ENCODE results near the gene SERPINB8. TPM values are rescaled to one million over a fixed set of nuclear protein-coding genes. Genes with fewer than 3 reads are reported as not detected.
"Not testable (repeated sequence)": the region's sequence is repeated elsewhere in the genome, so short reads cannot be mapped to it uniquely, and the experiment has no call there.

The SERPINB8 gene
- total and polyA plus RNA-seq, 4 donors: 11.5 to 34.8 (median 14.9) TPM

DNA sequence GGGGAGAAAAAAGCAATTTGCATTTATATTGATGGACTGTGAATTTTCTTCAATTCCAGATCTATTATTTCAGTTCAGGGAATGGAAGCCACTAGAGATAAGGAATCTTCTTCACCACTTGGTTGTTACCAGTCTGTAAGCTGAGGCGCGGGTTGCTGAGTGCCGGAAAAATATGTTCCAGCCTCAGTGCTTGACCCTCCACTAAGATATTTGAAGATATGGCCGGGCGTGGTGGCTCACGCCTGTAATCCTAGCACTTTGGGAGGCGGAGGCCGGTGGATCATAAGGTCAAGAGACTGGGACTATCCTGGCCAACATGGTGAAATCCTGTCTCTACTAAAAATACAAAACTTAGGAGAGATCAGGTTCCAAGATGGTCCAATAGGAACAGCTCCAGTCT lies 29.9 kb upstream of the SERPINB8 start:
- Histone ChIP-seq H3K9me3 (ENCODE audit: control insufficient read depth, low read length) (no peaks in the 10 kb centered on the region), H3K36me3 (ENCODE audit: control insufficient read depth in 1 of 2, insufficient read depth in 2 of 2, low read length in 1 of 2) (no peaks in the 10 kb centered on the region), H3K27ac (ENCODE audit: low read depth in 1 of 2, low read length in 2 of 2) (no peak overlapping the region), H3K27me3 (ENCODE audit: control insufficient read depth in 1 of 2, insufficient read depth in 2 of 2, low read length in 1 of 2) (no peaks in the 10 kb centered on the region), H3K4me3 (ENCODE audit: low read length in 2 of 2) (no peak overlapping the region), H3K4me1 (ENCODE audit: control insufficient read depth in 1 of 2, insufficient read depth in 2 of 2, low read length in 2 of 2) (no peaks in the 10 kb centered on the region)
- intact Hi-C loops (cut with DNase I): no loop called here
- DNase-seq (no peak), ATAC-seq (ENCODE audit: low FRiP score) (no peak)
- 93 to 94% methylated on average over 8 of the region's 8 CpGs for WGBS, 2 donors

DNA sequence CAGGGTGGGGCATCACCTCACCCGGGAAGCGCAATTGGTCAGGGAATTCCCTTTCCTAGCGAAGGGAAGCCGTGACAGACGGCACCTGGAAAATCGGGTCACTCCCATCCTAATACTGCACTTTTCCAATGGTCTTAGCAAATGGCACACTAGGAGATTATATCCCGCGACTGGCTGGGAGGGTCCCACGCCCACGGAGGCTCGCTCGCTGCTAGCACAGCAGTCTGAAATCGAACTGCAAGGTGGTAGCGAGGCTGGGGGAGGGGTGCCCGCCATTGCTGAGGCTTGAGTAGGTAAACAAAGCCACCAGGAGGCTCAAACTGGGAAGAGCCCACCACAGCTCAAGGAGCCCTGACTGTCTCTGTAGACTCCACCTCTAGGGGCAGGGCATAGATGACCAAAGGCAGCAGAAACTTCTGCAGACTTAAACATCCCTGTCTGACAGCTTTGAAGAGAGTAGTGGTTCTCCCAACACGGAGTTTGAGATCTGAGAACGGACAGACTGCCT lies 29.3 kb upstream of the SERPINB8 start:
- intact Hi-C loops (cut with DNase I); H3K4me1 ChIP-seq (ENCODE audit: control insufficient read depth in 1 of 2, insufficient read depth in 2 of 2, low read length in 2 of 2); H3K27ac ChIP-seq (ENCODE audit: low read depth in 1 of 2, low read length in 2 of 2); H3K4me3 ChIP-seq (ENCODE audit: low read length in 2 of 2); DNase-seq; ATAC-seq (ENCODE audit: low FRiP score); H3K9me3 ChIP-seq (ENCODE audit: control insufficient read depth, low read length); H3K27me3 ChIP-seq (ENCODE audit: control insufficient read depth in 1 of 2, insufficient read depth in 2 of 2, low read length in 1 of 2); H3K36me3 ChIP-seq (ENCODE audit: control insufficient read depth in 1 of 2, insufficient read depth in 2 of 2, low read length in 1 of 2): not testable (repeated sequence)
- WGBS, 2 donors: 82 to 84% methylated on average over 17 of the region's 17 CpGs

GRCh38 chr18:63947051-63947790 lies 22.7 kb upstream of the SERPINB8 start:
- intact Hi-C loops (cut with DNase I): no loop called here
- no peak overlapping the region for H3K27ac ChIP-seq (ENCODE audit: low read depth in 1 of 2, low read length in 2 of 2)
- no peaks in the 10 kb centered on the region for H3K36me3 ChIP-seq (ENCODE audit: control insufficient read depth in 1 of 2, insufficient read depth in 2 of 2, low read length in 1 of 2)
- H3K4me3 ChIP-seq (ENCODE audit: low read length in 2 of 2): no peak overlapping the region
- ATAC-seq (ENCODE audit: low FRiP score): no peak
- no peaks in the 10 kb centered on the region for H3K4me1 ChIP-seq (ENCODE audit: control insufficient read depth in 1 of 2, insufficient read depth in 2 of 2, low read length in 2 of 2)
- DNase-seq: no peak
- no peaks in the 10 kb centered on the region for H3K27me3 ChIP-seq (ENCODE audit: control insufficient read depth in 1 of 2, insufficient read depth in 2 of 2, low read length in 1 of 2)
- no peaks in the 10 kb centered on the region for H3K9me3 ChIP-seq (ENCODE audit: control insufficient read depth, low read length)
- 83 to 94% methylated on average over 3 of the region's 3 CpGs for WGBS, 2 donors

DNA sequence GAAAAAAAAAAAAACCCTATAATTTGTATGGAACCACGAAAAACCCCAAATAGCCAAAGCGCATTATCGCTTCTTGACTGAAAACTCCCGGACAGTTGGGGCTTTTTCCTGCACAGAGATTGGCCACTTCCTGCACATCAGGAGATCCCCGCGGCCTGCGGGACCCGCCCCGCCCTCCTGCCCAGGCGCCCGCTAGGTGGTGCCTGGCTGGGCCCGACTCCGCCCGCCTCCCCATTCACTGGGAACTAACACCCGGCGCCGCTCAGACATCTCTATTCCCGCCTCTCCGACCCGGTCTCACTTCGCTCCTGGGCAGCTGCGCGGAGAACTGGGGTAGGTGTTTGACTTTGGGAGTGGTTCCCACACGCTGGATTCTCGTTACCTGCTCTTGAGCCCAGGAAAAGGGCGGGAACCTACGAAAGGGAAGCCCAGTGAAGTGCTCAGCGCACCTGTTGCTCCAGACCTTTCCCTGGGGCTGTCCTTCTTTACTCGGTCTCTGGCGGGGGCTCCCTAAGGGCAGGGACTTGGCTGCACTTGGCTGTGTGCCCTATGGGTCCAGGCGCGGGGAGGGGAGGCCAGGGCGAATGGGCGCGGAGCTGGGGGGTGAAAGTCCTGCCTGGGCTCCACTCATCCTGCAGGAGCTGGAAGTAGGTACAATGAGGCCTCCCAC lies 20.7 kb upstream of the SERPINB8 start, which contains the start of gene HMSD:
HMSD (plus strand) TSS at position 234 of the 670 bp plus-strand sequence. CDS start 4,155 bp downstream, outside the sequence.
- no peaks in the 10 kb centered on the region for H3K9me3 ChIP-seq (ENCODE audit: control insufficient read depth, low read length)
- DNase-seq (peak; percentile 67 to 87), ATAC-seq (ENCODE audit: low FRiP score) (peak; percentile 64)
- intact Hi-C loops (cut with DNase I): no loop called here
- H3K27ac ChIP-seq (ENCODE audit: low read depth in 1 of 2, low read length in 2 of 2): no peak within 1 kb of the TSS
- peak within 1 kb of the TSS in 1 of 2 donors; percentile 16 for H3K4me3 ChIP-seq (ENCODE audit: low read length in 2 of 2)
- H3K4me1 ChIP-seq (ENCODE audit: control insufficient read depth in 1 of 2, insufficient read depth in 2 of 2, low read length in 2 of 2): no peaks in the 10 kb centered on the region
- 3 to 5% methylated on average over 35 of the region's 35 CpGs for WGBS, 2 donors
- H3K27me3 ChIP-seq (ENCODE audit: control insufficient read depth in 1 of 2, insufficient read depth in 2 of 2, low read length in 1 of 2): no peaks in the 10 kb centered on the region
- no peaks in the 10 kb centered on the region for H3K36me3 ChIP-seq (ENCODE audit: control insufficient read depth in 1 of 2, insufficient read depth in 2 of 2, low read length in 1 of 2)

DNA sequence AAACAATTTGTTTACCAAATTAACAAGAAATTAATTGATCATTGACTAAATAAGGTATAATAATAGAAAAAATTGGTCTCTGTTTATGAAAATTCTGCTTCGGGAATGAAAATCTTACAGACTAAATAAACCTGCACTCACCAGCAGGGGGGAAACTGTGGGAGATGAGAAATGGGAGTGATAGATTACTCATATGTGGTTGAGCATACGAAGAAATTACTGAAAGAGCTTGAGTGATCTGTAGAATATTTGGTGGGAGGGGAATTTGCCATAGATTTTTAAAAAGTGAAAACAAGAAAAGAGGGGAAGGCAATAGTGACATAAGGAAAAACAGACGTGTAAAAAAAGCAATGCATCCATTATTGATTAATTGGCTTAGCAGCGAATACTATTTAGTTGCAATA lies 18.6 kb upstream of the SERPINB8 start:
- Histone ChIP-seq H3K4me1 (ENCODE audit: control insufficient read depth in 1 of 2, insufficient read depth in 2 of 2, low read length in 2 of 2) (no peaks in the 10 kb centered on the region), H3K27me3 (ENCODE audit: control insufficient read depth in 1 of 2, insufficient read depth in 2 of 2, low read length in 1 of 2) (no peaks in the 10 kb centered on the region), H3K4me3 (ENCODE audit: low read length in 2 of 2) (no peak overlapping the region), H3K36me3 (ENCODE audit: control insufficient read depth in 1 of 2, insufficient read depth in 2 of 2, low read length in 1 of 2) (no peaks in the 10 kb centered on the region), H3K9me3 (ENCODE audit: control insufficient read depth, low read length) (no peaks in the 10 kb centered on the region), H3K27ac (ENCODE audit: low read depth in 1 of 2, low read length in 2 of 2) (no peak overlapping the region)
- no peak for ATAC-seq (ENCODE audit: low FRiP score)
- 81 to 88% methylated on average over 4 of the region's 4 CpGs for WGBS, 2 donors
- DNase-seq: no peak
- intact Hi-C loops (cut with DNase I): no loop called here

- ATAC-seq (ENCODE audit: low FRiP score) (no peak), DNase-seq (peak in 1 of 2 donors; percentile 29)
- Histone ChIP-seq H3K4me3 (ENCODE audit: low read length in 2 of 2) (no peak overlapping the region), H3K36me3 (ENCODE audit: control insufficient read depth in 1 of 2, insufficient read depth in 2 of 2, low read length in 1 of 2) (no peaks in the 10 kb centered on the region), H3K9me3 (ENCODE audit: control insufficient read depth, low read length) (no peaks in the 10 kb centered on the region), H3K27ac (ENCODE audit: low read depth in 1 of 2, low read length in 2 of 2) (no peak overlapping the region), H3K4me1 (ENCODE audit: control insufficient read depth in 1 of 2, insufficient read depth in 2 of 2, low read length in 2 of 2) (no peaks in the 10 kb centered on the region), H3K27me3 (ENCODE audit: control insufficient read depth in 1 of 2, insufficient read depth in 2 of 2, low read length in 1 of 2) (no peaks in the 10 kb centered on the region)
- WGBS, 2 donors: 42 to 48% methylated on average over 5 of the region's 5 CpGs
- intact Hi-C loops (cut with DNase I): no loop called here
Measured at GRCh38 chr18:63953811-63954210, 16.1 kb upstream of the SERPINB8 start.

DNA sequence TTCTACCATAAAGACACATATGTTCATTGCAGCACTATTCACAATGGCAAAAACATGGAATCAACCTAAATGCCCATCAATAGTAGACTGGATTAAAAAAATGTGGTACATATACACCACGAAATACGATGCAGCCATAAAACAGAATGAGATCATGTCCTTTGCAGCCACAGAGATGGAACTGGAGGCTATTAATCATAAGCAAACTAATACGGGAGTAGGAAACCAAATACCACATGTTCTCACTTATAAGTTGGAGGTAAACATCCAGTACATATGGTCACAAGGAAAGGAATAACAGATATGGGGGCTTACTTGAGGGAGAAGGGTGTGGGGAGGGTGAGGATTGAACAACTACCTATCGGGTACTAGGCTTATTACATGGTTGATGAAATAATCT lies 13.1 kb upstream of the SERPINB8 start:
- DNase-seq (no peak), ATAC-seq (ENCODE audit: low FRiP score) (no peak)
- Histone ChIP-seq H3K9me3 (ENCODE audit: control insufficient read depth, low read length) (no peaks in the 10 kb centered on the region), H3K27ac (ENCODE audit: low read depth in 1 of 2, low read length in 2 of 2) (no peak overlapping the region), H3K4me3 (ENCODE audit: low read length in 2 of 2) (no peak overlapping the region), H3K27me3 (ENCODE audit: control insufficient read depth in 1 of 2, insufficient read depth in 2 of 2, low read length in 1 of 2) (no peaks in the 10 kb centered on the region), H3K4me1 (ENCODE audit: control insufficient read depth in 1 of 2, insufficient read depth in 2 of 2, low read length in 2 of 2) (no peaks in the 10 kb centered on the region), H3K36me3 (ENCODE audit: control insufficient read depth in 1 of 2, insufficient read depth in 2 of 2, low read length in 1 of 2) (no peaks in the 10 kb centered on the region)
- intact Hi-C loops (cut with DNase I): no loop called here
- 67 to 72% methylated on average over 4 of the region's 4 CpGs for WGBS, 2 donors

- no peak for ATAC-seq (ENCODE audit: low FRiP score)
- intact Hi-C loops (cut with DNase I): loop anchor here in 1 of 2 donors (5.0 kb wide), 1 partner anchor 36 kb away; no protein-coding TSS in a partner anchor
- H3K4me3 ChIP-seq (ENCODE audit: low read length in 2 of 2): no peak overlapping the region
- no peak for DNase-seq
- no peaks in the 10 kb centered on the region for H3K36me3 ChIP-seq (ENCODE audit: control insufficient read depth in 1 of 2, insufficient read depth in 2 of 2, low read length in 1 of 2)
- 79 to 82% methylated on average over 1 of the region's 1 CpG for WGBS, 2 donors
- no peak overlapping the region for H3K27ac ChIP-seq (ENCODE audit: low read depth in 1 of 2, low read length in 2 of 2)
- H3K9me3 ChIP-seq (ENCODE audit: control insufficient read depth, low read length): no peaks in the 10 kb centered on the region
- no peaks in the 10 kb centered on the region for H3K4me1 ChIP-seq (ENCODE audit: control insufficient read depth in 1 of 2, insufficient read depth in 2 of 2, low read length in 2 of 2)
- H3K27me3 ChIP-seq (ENCODE audit: control insufficient read depth in 1 of 2, insufficient read depth in 2 of 2, low read length in 1 of 2): no peaks in the 10 kb centered on the region
Measured at GRCh38 chr18:63960891-63961290, 9.0 kb upstream of the SERPINB8 start.
